ENCODE data around the gene DUSP10.

- no peak for TF ChIP-seq CTCF (IDR thresholded peaks at IDR 0.05)
- TF ChIP-seq ZFX (IDR thresholded peaks at IDR 0.05; ENCODE audit: borderline replicate concordance): no peak
These were observed 58.2 kb downstream of the DUSP10 start for GRCh38 chr1:221683681-221684080.
